ENCODE measurements around the gene SBDS.
A peak's percentile ranks its signal among the peaks of the same experiment; 100 is the strongest.
"Not testable (repeated sequence)": the region's sequence is repeated elsewhere in the genome, so short reads cannot be mapped to it uniquely, and the experiment has no call there.

SBDS gene

GRCh38 chr7:66994691-66995049, 716 bp downstream of the SBDS start:
- peak; percentile 63 for DNase-seq (ENCODE audit: low spot score)

GRCh38 chr7:66994051-66994450, 1.3 kb downstream of the SBDS start:
- DNase-seq (ENCODE audit: low spot score) = not testable (repeated sequence)

- not testable (repeated sequence) for DNase-seq (ENCODE audit: low spot score)
Observed at GRCh38 chr7:66989552-66989951, 5.8 kb downstream of the SBDS start.

DNA sequence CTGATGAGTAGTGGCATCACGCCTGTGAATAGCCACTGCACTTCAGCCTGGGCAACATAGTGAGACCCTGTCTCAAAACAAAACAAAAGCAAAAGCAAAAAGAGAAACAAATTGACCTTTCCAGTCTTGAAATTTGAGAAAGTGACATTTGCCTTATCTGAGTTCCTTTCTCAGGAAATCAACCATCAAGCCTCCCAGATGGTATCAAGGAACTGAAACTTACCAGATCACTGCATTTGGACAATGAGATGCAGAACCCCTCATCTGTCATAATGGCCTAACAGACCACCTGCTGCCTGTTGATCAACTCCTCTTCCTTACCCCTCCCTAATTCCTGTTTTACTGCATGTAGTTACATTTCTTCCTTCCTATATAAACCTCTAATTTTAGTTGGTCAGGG, 15.1 kb downstream of the SBDS start:
- DNase-seq (ENCODE audit: low spot score) = not testable (repeated sequence)

DNA sequence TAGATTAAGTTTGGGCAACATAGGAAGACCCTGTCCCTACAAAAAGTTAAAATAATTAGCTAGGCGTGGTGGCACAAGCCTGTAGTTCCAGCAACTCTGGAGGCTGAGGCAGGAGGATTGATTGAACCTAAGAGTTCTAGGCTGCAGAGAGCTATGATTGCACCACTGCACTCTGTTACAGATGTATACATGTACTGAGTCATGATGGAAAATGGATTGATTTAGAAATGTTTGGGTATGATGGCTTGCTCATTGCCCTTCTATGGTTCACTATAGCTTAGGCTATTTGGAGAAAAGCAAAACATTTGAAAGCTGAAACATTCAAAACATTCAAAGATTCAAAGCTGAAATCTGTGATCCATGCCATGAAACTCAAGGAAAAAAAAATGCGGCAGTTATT, 16.4 kb downstream of the SBDS start:
- DNase-seq (ENCODE audit: low spot score) = not testable (repeated sequence)

DNA sequence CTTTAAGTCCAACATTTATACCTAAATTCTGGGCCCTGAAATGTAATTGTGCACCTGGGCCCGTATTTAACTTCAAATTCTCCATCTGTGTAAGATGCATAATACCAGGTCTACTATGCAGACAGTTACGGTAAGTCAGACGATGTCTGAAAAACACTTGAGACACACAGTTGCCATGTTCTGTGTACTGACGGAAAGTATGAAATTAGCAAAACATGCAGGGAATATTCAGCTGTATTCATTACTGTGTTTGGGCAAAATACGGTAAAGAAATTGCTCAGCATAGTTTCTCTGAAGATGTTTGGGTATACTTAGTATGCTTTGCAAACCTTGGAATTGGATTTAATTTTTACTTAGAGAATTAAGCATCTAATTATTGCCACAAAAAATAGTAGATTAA, 17.1 kb downstream of the SBDS start:
- DNase-seq (ENCODE audit: low spot score) = not testable (repeated sequence)

GRCh38 chr7:66974986-66975590, 20.3 kb downstream of the SBDS start:
- no peak for DNase-seq (ENCODE audit: low spot score)

DNA sequence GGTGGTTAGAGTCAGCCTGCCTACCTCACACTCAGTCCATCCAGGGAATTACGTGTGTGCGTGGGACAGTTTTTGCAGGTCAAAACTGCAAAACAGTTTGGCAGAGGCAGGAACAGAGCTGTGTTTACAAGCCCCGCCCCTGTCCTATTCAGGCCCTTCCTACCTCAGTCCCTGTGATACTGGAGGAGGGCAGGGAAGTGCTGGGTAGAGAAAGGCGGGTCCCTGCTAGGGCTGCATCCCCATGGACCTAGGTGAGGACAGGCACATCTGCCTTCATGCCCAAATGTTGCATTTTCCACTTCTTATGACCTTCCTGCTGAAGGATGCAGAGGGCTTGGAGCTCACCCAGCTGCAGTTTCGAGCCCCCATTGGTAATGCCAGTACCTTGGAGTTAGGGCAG, 25.1 kb downstream of the SBDS start:
- no peak for DNase-seq (ENCODE audit: low spot score)

DNA sequence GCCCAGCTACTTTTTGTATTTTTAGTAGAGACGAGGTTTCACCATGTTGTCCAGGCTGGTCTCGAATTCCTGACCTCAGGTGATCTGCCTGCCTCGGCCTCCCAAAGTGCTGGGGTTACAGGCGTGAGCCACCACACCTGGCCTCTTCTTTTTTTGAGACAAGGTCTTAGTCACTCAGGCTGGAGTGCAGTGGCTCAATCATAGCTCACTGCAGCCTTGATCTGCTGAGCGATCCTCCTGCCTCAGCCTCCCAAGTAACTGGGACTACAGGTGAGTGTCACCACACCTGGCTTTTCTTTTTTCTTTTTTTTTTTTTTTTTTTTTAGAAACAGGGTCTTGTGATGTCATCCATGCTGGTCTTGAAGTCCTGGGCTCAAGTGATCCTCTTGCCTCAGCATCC, 26.4 kb downstream of the SBDS start:
- not testable (repeated sequence) for DNase-seq (ENCODE audit: low spot score)

GRCh38 chr7:66967029-66967428, 28.4 kb downstream of the SBDS start:
- no peak for DNase-seq (ENCODE audit: low spot score)

DNA sequence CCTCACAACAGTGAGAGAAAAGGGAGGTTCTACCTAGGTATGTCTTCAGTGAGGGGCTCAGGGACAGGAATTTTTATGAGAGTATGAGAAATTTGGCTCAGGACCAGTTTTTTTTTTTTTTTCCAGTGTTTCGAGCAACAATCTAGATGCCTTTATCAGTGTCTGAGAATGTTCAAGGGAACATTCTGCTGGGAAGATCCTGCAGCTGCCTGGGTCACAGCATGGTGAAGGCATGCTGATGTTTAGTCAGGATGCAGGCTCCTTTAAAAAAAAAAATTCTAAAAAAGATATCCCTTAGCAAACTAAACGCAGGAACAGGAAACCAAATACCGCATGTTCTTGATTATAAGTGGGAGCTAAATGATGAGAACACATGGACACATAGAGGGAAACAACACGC, 31.0 kb downstream of the SBDS start:
- DNase-seq (ENCODE audit: low spot score) = no peak

DNA sequence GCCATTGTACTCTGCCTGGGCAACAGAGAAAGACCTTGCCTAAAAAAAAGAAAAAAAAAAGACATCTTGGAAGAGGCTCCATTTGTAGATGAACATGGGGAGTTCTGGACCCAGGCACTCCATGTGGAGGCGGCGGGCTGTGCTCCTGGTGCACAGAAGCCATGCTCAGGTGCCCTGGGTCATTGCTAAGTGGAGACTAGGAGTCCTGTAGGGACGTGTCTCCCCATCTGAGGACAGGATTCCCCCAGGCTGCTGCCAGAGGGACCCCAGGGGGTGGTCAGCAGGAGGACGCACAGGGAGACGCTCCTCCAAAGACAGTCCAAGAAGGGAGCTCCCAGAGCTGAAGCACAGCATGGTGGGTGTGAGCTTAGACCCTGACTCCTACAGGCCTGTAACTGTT, 34.3 kb downstream of the SBDS start:
- DNase-seq (ENCODE audit: low spot score) = no peak

GRCh38 chr7:66960192-66960591, 35.2 kb downstream of the SBDS start:
- DNase-seq (ENCODE audit: low spot score) = no peak

GRCh38 chr7:66958538-66959350, 36.6 kb downstream of the SBDS start:
- no peak for DNase-seq (ENCODE audit: low spot score)

DNA sequence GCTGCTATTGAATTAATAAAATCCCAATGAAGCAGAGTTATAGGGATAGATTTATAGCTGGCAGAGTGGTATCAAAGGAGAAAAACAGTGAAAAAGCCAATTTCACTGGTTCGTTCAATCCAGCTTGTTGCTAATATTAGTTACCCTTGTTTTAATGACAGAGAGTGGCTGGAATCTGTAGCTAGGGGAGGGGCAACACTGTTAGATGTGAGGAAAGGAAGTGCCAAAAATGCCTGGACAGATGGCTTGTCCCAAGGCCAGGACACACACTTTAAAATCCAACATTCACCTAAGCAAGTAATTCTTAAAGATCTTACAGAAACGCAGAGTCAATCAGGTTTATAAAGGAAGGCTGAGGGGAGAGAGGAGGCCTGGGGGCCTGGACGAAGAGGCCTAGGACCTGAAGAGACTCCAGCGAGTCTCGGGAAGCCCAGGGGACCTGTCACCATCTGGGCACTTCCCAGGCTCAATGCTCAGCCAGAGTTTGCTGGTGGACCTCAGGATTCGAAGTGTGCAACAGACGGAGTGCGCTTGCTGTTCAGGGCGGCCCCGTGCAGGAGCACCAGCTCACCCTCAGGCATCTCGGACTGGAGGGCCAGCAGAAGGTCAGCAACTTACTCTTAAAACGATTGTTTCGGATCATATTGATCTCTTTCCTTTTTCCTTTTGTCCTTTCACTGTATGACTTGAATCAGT, 37.6 kb downstream of the SBDS start:
- no peak for DNase-seq (ENCODE audit: low spot score)

- DNase-seq (ENCODE audit: low spot score) = no peak
Observed at GRCh38 chr7:66953044-66953427, 42.4 kb downstream of the SBDS start.

DNA sequence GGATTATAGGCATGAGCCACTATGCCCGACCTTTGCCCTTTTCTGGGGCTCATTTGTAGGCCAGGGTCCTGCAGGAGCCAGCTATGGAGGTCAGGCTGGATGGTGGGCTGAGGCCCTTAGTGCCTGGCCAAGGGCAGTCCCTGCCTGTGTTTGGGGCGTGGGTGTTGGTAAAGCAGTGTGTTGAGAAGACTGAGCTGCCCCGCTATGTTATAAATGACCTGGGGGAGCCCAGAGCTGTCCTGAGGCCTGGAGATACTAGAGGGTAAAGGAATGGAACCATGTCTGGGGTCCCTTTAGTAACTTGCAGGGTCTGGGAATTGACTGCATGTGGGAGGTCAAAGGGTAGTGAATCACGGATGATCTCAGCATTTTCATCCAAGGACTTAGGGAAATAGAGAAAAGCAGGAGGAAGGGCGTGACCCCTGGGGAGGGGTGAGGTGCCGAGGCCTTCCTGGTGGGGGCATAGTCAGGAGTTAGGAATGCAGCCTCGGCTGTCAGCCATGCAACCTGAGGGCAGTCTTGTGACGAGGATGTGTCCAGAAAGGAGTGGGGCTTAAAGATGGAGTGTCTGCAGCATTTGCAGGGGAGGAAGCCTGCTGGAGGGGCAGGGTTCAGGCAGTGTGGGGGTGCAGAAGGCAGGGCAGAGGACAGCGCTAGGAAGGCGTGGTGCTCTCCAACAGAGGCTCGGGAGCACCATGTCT, 42.9 kb downstream of the SBDS start:
- DNase-seq (ENCODE audit: low spot score) = no peak

DNA sequence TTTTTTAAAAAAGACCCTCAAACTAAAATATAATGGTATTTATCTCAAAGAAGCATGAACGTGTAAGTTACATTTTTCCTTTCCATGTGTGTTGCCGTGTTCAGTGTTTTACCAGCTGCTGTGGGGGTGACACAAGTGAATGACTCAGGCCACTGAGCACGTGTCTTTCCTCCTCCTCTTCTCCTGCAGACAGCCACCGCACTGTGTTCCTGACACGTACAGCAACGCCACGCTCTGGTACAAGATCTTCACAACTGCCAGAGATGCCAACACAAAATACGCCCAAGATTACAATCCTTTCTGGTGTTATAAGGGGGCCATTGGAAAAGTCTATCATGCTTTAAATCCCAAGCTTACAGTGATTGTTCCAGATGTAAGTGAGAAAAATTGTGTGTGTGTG, 44.6 kb downstream of the SBDS start:
- peak; percentile 93 for DNase-seq (ENCODE audit: low spot score)

GRCh38 chr7:66950311-66950710, 45.1 kb downstream of the SBDS start:
- no peak for DNase-seq (ENCODE audit: low spot score)

DNA sequence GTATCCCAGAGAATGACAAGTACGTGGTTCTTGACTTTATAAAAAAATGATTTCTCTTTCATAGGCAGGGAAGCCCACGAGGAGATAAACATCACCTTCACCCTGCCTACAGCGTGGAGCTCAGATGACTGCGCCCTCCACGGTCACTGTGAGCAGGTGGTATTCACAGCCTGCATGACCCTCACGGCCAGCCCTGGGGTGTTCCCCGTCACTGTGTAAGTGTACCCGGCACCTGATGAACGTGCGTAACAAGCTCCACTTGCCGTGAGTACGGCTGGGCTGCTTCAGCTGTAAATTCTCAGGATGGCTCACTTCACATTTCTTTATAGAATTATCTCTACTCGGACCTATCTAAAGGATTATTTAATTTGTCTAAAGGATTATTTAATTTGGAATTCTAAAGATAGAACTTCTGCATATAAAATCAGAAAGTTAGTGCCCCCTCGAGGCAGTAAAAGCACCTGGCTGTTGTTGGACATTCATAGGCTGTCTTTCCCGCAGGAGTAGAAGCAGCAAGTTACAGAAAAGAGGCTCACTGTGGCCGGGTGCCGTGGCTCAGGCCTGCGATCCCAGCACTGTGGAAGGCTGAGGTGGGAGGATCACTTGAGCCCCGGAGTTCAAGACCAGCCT, 46.8 kb downstream of the SBDS start:
- no peak for DNase-seq (ENCODE audit: low spot score)

DNA sequence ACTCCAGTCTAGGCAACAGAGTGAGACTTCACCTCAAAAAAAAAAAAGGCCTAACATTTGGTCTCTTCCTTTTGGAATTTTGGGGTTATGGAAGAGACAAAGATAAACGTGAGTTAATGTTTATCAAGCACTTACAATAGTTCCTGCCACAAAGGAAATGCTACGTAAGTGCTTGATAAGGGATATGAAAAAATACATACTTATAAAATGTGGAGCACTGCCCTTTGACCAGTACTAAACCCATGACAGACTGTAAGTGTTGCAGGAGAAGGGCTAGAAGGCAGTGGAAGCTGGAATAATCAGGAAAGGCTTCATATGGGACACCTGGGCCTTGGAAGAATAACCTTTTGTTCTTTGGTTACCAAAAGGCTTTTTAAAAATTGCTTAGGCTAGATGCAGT, 48.8 kb downstream of the SBDS start:
- DNase-seq (ENCODE audit: low spot score) = no peak

GRCh38 chr7:66939325-66939724, 56.1 kb downstream of the SBDS start:
- no peak for DNase-seq (ENCODE audit: low spot score)

Data from Ammon's horn (tissue), 1 donor.